Measurements from ENCODE around the gene POFUT1. TPM values are rescaled to one million over a fixed set of nuclear protein-coding genes. Genes with fewer than 3 reads are reported as not detected.

Gene POFUT1
- total RNA-seq, 1 donor from 2014 or later = 28.9 TPM

GRCh38 chr20:32226391-32226790 lies 18.7 kb downstream of the POFUT1 start:
- no peaks in the 10 kb centered on the region for H3K9me3 ChIP-seq (replicated peaks)
- H3K4me3 ChIP-seq = no peak overlapping the region
- peaks cover 56% of the 10 kb centered on the region for H3K36me3 ChIP-seq
- no peak for DNase-seq
- no peaks in the 10 kb centered on the region for H3K27me3 ChIP-seq (ENCODE audit: low read depth)
- H3K27ac ChIP-seq (replicated peaks) = peak overlapping the region; percentile 91
- intact Hi-C loops (cut with micrococcal nuclease) = no loop called here
- peaks cover 25% of the 10 kb centered on the region for H3K4me1 ChIP-seq
- TF ChIP-seq, protein P1, sequence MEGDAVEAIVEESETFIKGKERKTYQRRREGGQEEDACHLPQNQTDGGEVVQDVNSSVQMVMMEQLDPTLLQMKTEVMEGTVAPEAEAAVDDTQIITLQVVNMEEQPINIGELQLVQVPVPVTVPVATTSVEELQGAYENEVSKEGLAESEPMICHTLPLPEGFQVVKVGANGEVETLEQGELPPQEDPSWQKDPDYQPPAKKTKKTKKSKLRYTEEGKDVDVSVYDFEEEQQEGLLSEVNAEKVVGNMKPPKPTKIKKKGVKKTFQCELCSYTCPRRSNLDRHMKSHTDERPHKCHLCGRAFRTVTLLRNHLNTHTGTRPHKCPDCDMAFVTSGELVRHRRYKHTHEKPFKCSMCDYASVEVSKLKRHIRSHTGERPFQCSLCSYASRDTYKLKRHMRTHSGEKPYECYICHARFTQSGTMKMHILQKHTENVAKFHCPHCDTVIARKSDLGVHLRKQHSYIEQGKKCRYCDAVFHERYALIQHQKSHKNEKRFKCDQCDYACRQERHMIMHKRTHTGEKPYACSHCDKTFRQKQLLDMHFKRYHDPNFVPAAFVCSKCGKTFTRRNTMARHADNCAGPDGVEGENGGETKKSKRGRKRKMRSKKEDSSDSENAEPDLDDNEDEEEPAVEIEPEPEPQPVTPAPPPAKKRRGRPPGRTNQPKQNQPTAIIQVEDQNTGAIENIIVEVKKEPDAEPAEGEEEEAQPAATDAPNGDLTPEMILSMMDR (IDR thresholded peaks at IDR 0.05; ENCODE audit: borderline replicate concordance) = no peak

GRCh38 chr20:32227306-32227705 lies 19.6 kb downstream of the POFUT1 start:
- no peaks in the 10 kb centered on the region for H3K27me3 ChIP-seq (ENCODE audit: low read depth)
- DNase-seq = no peak
- peaks cover 25% of the 10 kb centered on the region for H3K4me1 ChIP-seq
- intact Hi-C loops (cut with micrococcal nuclease) = no loop called here
- H3K4me3 ChIP-seq = peak overlapping the region; percentile 33
- peaks cover 56% of the 10 kb centered on the region for H3K36me3 ChIP-seq
- peak overlapping the region; percentile 91 for H3K27ac ChIP-seq (replicated peaks)
- no peaks in the 10 kb centered on the region for H3K9me3 ChIP-seq (replicated peaks)
- TF ChIP-seq, protein P1 (IDR thresholded peaks at IDR 0.05; ENCODE audit: borderline replicate concordance) = no peak

DNA sequence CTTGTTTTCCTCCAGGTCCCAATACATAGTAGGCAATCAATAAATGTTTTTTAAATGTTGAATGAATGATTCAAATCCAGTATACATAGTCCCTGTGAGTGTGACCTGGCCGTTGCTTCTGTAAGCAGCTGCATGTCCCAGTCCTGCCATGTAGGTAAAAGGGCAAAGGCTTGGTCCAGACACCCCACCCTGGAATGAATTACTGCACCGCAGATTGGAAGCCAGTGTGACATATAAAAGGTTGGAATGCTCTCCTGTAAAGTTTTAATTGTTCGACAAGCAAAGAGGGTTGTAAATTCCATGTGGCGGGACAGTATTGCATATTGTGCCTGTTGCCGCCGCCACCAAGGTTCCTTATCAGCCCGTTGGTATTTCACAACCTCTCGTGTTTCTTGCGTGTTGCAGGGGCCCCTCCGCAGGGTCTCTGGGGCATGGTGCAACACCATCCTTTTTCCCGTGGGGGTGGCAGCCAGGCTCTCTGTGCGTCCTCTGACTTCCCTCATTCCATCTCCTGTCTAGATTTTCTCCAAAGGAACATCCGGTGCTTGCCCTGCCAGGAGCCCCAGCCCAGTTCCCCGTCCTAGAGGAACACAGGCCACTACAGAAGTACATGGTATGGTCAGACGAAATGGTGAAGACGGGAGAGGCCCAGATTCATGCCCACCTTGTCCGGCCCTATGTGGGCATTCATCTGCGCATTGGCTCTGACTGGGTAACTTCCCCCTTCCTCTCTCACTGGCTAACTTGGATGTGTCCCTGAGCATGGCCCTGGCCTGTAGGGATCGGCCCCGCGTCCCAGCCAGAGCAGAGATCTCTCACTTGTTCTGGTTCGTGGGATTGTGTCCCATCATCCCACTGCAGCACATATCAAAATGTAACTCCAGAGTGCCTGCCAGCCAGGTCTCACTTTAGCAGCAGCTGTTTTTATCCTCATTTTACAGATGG lies 20.3 kb downstream of the POFUT1 start:
- peaks cover 55% of the 10 kb centered on the region for H3K36me3 ChIP-seq

GRCh38 chr20:32229251-32229747 lies 21.6 kb downstream of the POFUT1 start:
- no peak overlapping the region for H3K27ac ChIP-seq (replicated peaks)
- no peak overlapping the region for H3K4me3 ChIP-seq
- intact Hi-C loops (cut with micrococcal nuclease) = no loop called here
- H3K9me3 ChIP-seq (replicated peaks) = no peaks in the 10 kb centered on the region
- TF ChIP-seq, protein P1 (IDR thresholded peaks at IDR 0.05; ENCODE audit: borderline replicate concordance) = no peak
- H3K4me1 ChIP-seq = peaks cover 25% of the 10 kb centered on the region
- H3K27me3 ChIP-seq (ENCODE audit: low read depth) = no peaks in the 10 kb centered on the region
- peaks cover 54% of the 10 kb centered on the region for H3K36me3 ChIP-seq
- no peak for DNase-seq

More for the DNA sequence above, 20.3 kb downstream of the POFUT1 start:
- H3K9me3 ChIP-seq (replicated peaks) = no peaks in the 10 kb centered on the region
- peak overlapping the region; percentile 91 for H3K27ac ChIP-seq (replicated peaks)
- intact Hi-C loops (cut with micrococcal nuclease) = no loop called here
- H3K4me1 ChIP-seq = peaks cover 25% of the 10 kb centered on the region
- DNase-seq = peak; percentile 36
- no peaks in the 10 kb centered on the region for H3K27me3 ChIP-seq (ENCODE audit: low read depth)
- TF ChIP-seq, protein P1 (IDR thresholded peaks at IDR 0.05; ENCODE audit: borderline replicate concordance) = no peak
- H3K4me3 ChIP-seq = peak overlapping the region; percentile 33

GRCh38 chr20:32230707-32231106 lies 23.0 kb downstream of the POFUT1 start:
- Histone ChIP-seq H3K9me3 (replicated peaks) (no peaks in the 10 kb centered on the region), H3K27ac (replicated peaks) (no peak overlapping the region), H3K4me1 (peaks cover 25% of the 10 kb centered on the region), H3K27me3 (ENCODE audit: low read depth) (no peaks in the 10 kb centered on the region), H3K36me3 (peaks cover 65% of the 10 kb centered on the region), H3K4me3 (no peak overlapping the region)
- intact Hi-C loops (cut with micrococcal nuclease) = no loop called here
- no peak for DNase-seq
- TF ChIP-seq, protein P1 (IDR thresholded peaks at IDR 0.05; ENCODE audit: borderline replicate concordance) = no peak
